DOHH2 (cell line): Measurements from ENCODE around the gene UBE2R2.

ENCODE experiments used
- H3F3A ChIP-seq: fragments of 200-600 bp; sonication (generic), shearing (Covaris generic); 2 replicates; pipeline ENCODE4 v1.6.0; 2016; ENCODE audit warnings: antibody characterized with exemption, mild to moderate bottlenecking; ENCODE audit not compliant: control insufficient read depth, insufficient read depth
- H3K27ac ChIP-seq: fragments of 200-600 bp; sonication (generic); 2 replicates; pipeline ENCODE4 v1.5.1; 2014; ENCODE audit warnings: low read depth, mild to moderate bottlenecking, low read length, moderate library complexity
- H3K27me3 ChIP-seq: fragments of 200-600 bp; sonication (generic); 2 replicates; pipeline ENCODE4 v1.6.1; 2014; ENCODE audit warnings: mild to moderate bottlenecking, low read length, mixed read lengths; ENCODE audit not compliant: control insufficient read depth
- H3K36me3 ChIP-seq: fragments of 200-600 bp; sonication (generic); 2 replicates; pipeline ENCODE4 v1.6.1; 2014; ENCODE audit warnings: mild to moderate bottlenecking, low read length, moderate library complexity, mixed read lengths; ENCODE audit not compliant: control insufficient read depth
- H3K4me1 ChIP-seq: fragments of 200-600 bp; sonication (generic); 2 replicates; pipeline ENCODE4 v1.6.1; 2014; ENCODE audit warnings: mild to moderate bottlenecking, low read length, mixed read lengths; ENCODE audit not compliant: control insufficient read depth
- H3K4me2 ChIP-seq: fragments of 200-600 bp; sonication (generic); 2 replicates; pipeline ENCODE4 v1.6.0; 2014; ENCODE audit warnings: mild to moderate bottlenecking, low read length, moderate library complexity
- H3K4me3 ChIP-seq: fragments of 200-600 bp; sonication (generic); 2 replicates; pipeline ENCODE4 v1.5.1; 2014; ENCODE audit warnings: mild to moderate bottlenecking, low read length, mixed read lengths
- H3K79me2 ChIP-seq: fragments of 200-600 bp; sonication (generic); 2 replicates; pipeline ENCODE4 v1.6.1; 2014; ENCODE audit warnings: mild to moderate bottlenecking, low read length, mixed read lengths; ENCODE audit not compliant: control insufficient read depth
- H3K9me2 ChIP-seq: fragments of 200-600 bp; sonication (generic); replicated peaks from 2 replicates; pipeline ENCODE4 v1.6.1; 2014; ENCODE audit warnings: mild to moderate bottlenecking, low read length, mixed read lengths; ENCODE audit not compliant: control insufficient read depth
- H3K9me3 ChIP-seq: fragments of 200-600 bp; sonication (generic); 2 replicates; pipeline ENCODE4 v1.6.1; 2014; ENCODE audit warnings: antibody characterized with exemption, low read length, mixed read lengths; ENCODE audit not compliant: control insufficient read depth, insufficient read depth
- H4K20me1 ChIP-seq: fragments of 200-600 bp; sonication (generic); 2 replicates; pipeline ENCODE4 v1.6.0; 2014; ENCODE audit warnings: low read depth, mild to moderate bottlenecking, antibody characterized with exemption, low read length, moderate library complexity; ENCODE audit not compliant: control insufficient read depth, insufficient read depth
- CTCF ChIP-seq: fragments of 200-600 bp; sonication (generic); IDR thresholded peaks from one replicate; pipeline ENCODE4 v1.5.1; 2014; ENCODE audit warnings: antibody characterized with exemption, mild to moderate bottlenecking, low read depth, low read length; ENCODE audit not compliant: poor library complexity, severe bottlenecking
- EZH2phosphoT487 ChIP-seq: fragments of 200-600 bp; sonication (generic); IDR thresholded peaks from 2 replicates; pipeline ENCODE4 v1.6.1; 2017; ENCODE audit warnings: borderline replicate concordance, mild to moderate bottlenecking, antibody characterized with exemption, low read length, moderate library complexity, mixed read lengths

UBE2R2 gene

DNA sequence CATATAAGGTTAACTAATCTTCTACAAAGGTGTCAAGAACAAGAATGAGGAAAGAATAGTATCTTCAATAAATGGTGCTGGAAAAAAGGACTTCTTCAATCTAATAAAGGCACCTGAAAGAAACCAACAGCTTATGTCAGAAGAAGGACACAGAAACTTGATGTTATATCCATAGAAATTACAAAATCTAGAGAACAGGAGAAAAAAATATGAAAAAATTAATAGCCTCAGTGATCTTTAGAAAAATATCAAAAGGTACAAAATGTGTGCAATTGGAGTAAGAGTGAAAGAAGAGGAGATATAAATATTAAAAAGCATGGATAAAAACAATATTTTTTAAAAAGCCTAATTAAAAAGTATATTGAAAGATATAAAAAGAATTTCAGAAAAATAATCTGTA is 40.4 kb upstream of the UBE2R2 start:
- H3K9me3 ChIP-seq, result no peaks in the 10 kb centered on the region
- H3K27me3 ChIP-seq, result no peaks in the 10 kb centered on the region
- no peaks in the 10 kb centered on the region for H3K79me2 ChIP-seq
- no peaks in the 10 kb centered on the region for H4K20me1 ChIP-seq
- no peak overlapping the region for H3K27ac ChIP-seq
- no peaks in the 10 kb centered on the region for H3K9me2 ChIP-seq
- H3K36me3 ChIP-seq, result no peaks in the 10 kb centered on the region
- H3K4me2 ChIP-seq, result 0 out of 2 replicates have a peak overlapping the region, but pooled peaks have one; percentile 10
- peaks cover 32% of the 10 kb centered on the region for H3K4me1 ChIP-seq
- peak overlapping the region; percentile 24; the same call in 1 of the 2 replicates for H3K4me3 ChIP-seq
- no peaks in the 10 kb centered on the region for H3F3A ChIP-seq
- TF ChIP-seq CTCF (no peak), EZH2phosphoT487 (no peak)

- H3K9me3 ChIP-seq, result no peaks in the 10 kb centered on the region
- peak overlapping the region; percentile 40; the same call in 1 of the 2 replicates for H3K27ac ChIP-seq
- no peaks in the 10 kb centered on the region for H3K27me3 ChIP-seq
- no peaks in the 10 kb centered on the region for H3K79me2 ChIP-seq
- H3K4me2 ChIP-seq, result peak overlapping the region; percentile 58
- H4K20me1 ChIP-seq, result no peaks in the 10 kb centered on the region
- H3F3A ChIP-seq, result peaks cover under 1% of the 10 kb centered on the region
- H3K4me3 ChIP-seq, result peak overlapping the region; percentile 42
- H3K4me1 ChIP-seq, result peaks cover 54% of the 10 kb centered on the region
- TF ChIP-seq CTCF (peak; percentile 86), EZH2phosphoT487 (no peak)
- H3K9me2 ChIP-seq, result no peaks in the 10 kb centered on the region
- H3K36me3 ChIP-seq, result no peaks in the 10 kb centered on the region
Observed at GRCh38 chr9:33778700-33779351, 38.1 kb upstream of the UBE2R2 start.

DNA sequence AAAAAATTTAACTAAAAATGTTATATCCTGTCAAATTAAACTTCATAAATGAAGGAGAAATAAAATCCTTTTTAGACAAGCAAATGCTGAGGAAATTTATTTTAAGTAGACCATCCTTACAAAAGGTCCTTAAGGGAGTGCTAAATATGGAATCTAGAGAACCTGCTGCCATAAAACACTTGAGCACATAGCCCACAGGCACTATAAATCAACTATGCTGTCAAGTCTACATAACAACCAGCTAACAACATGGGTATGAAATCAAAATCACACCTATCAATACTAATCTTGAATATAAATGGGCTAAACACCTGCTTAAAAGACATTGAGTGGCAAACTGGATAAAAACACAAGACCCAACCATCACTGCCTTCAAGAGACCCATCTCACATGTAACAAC is 36.7 kb upstream of the UBE2R2 start:
- Histone ChIP-seq H3K27me3 (no peaks in the 10 kb centered on the region), H4K20me1 (no peaks in the 10 kb centered on the region), H3K79me2 (no peaks in the 10 kb centered on the region), H3K9me2 (no peaks in the 10 kb centered on the region), H3K4me1 (peaks cover 69% of the 10 kb centered on the region), H3K4me2 (no peak overlapping the region), H3K4me3 (no peak overlapping the region), H3K27ac (no peak overlapping the region), H3K36me3 (no peaks in the 10 kb centered on the region), H3K9me3 (no peaks in the 10 kb centered on the region), H3F3A (peaks cover 10% of the 10 kb centered on the region)
- TF ChIP-seq EZH2phosphoT487, result no peak
- TF ChIP-seq CTCF, result no peak
